Activated CD8-positive, alpha-beta memory T cell treated with anti-CD3 and anti-CD28 coated beads, Interleukin-2, amount 10 ng/mL, durations not matched to agents 7 days and 5 days (primary cell): ENCODE measurements around the gene SNCAIP. TPM values are rescaled to one million over a fixed set of nuclear protein-coding genes. Genes with fewer than 3 reads are reported as not detected.

Experiments used
- ATAC-seq: fragments of 150-1000 bp; cut with Tn5 transposase; one replicate; pipeline ENCODE4 v1.10.0; 2021; ENCODE audit warnings: moderate library complexity
- CTCF ChIA-PET: fragments of 350-600 bp; sonication (Branson Sonifier 250); formaldehyde crosslinking; loops from one replicate; lab custom pipeline; 2021; ENCODE audit warnings: antibody characterized with exemption; lab: Charles Lee
- DNase-seq: peaks from one replicate; pipeline ENCODE4 v3.0.0-alpha.2; 2020
- H3K27ac Mint-ChIP-seq: one replicate; pipeline ENCODE4 v1.8.0; 2021; ENCODE audit warnings: mild to moderate bottlenecking, mixed read lengths
- H3K27me3 Mint-ChIP-seq: one replicate; pipeline ENCODE4 v1.8.0; 2021; ENCODE audit warnings: mixed read lengths
- H3K36me3 Mint-ChIP-seq: one replicate; pipeline ENCODE4 v1.8.0; 2021; ENCODE audit warnings: mild to moderate bottlenecking, mixed read lengths
- H3K4me1 Mint-ChIP-seq: one replicate; pipeline ENCODE4 v1.8.0; 2021; ENCODE audit warnings: mixed read lengths
- H3K4me3 Mint-ChIP-seq: one replicate; pipeline ENCODE4 v1.8.0; 2021; ENCODE audit warnings: mild to moderate bottlenecking, moderate library complexity, mixed read lengths
- H3K9me3 Mint-ChIP-seq: one replicate; pipeline ENCODE4 v1.8.0; 2022; ENCODE audit warnings: low read depth, mixed read lengths
- total RNA-seq, 2 experiments: library from RNA; stranded (reverse); gene quantifications; one replicate each; pipeline ENCODE4 v1.2.3, GENCODE V29; 2021

SNCAIP gene
- not detected for total RNA-seq

GRCh38 chr5:122311961-122312590 is at the start of gene SNCAIP:
TSS of gene SNCAIP (plus strand) at chr5:122312237. CDS start at chr5:122391135, 78,898 bp downstream.
- no peaks in the 10 kb centered on the region for H3K9me3 Mint-ChIP-seq
- no peak for ATAC-seq
- H3K27ac Mint-ChIP-seq, result no peak within 1 kb of the TSS
- peaks cover 5% of the 10 kb centered on the region for H3K4me1 Mint-ChIP-seq
- H3K4me3 Mint-ChIP-seq, result no peak within 1 kb of the TSS
- CTCF ChIA-PET, result no interaction called here
- no peaks in the 10 kb centered on the region for H3K36me3 Mint-ChIP-seq
- DNase-seq, result no peak
- peaks cover 52% of the 10 kb centered on the region for H3K27me3 Mint-ChIP-seq

- Mint-ChIP-seq H3K27me3 (no peaks in the 10 kb centered on the region), H3K36me3 (no peaks in the 10 kb centered on the region), H3K27ac (no peak overlapping the region), H3K4me3 (no peak overlapping the region), H3K4me1 (no peaks in the 10 kb centered on the region), H3K9me3 (no peaks in the 10 kb centered on the region)
- ATAC-seq (no peak), DNase-seq (no peak)
- CTCF ChIA-PET, result no interaction called here
These were observed 48.5 kb upstream of the SNCAIP start for GRCh38 chr5:122263352-122264030.

DNA sequence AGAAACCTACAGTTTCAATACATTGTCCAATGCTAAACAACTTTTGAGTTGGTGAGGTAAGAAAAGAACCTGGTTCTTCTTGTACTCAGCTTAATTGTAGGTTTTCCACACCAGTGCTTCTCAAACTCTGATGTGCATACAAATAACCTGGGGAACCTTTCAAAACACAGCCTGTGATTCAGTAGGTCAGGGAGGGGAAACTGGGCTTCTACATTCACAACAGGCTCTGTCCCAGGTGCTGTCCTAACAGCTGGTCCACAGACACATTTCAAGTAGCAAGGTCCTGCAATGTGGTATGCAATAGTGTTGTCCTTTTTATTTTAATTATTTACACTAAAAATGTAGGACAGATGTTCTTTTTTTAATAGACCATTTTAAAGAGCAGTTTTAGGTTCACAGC is 47.4 kb upstream of the SNCAIP start:
- Mint-ChIP-seq H3K27me3 (no peaks in the 10 kb centered on the region), H3K36me3 (no peaks in the 10 kb centered on the region), H3K9me3 (no peaks in the 10 kb centered on the region), H3K4me3 (no peak overlapping the region), H3K27ac (no peak overlapping the region), H3K4me1 (no peaks in the 10 kb centered on the region)
- no peak for DNase-seq
- ATAC-seq, result no peak
- CTCF ChIA-PET, result no interaction called here

- Mint-ChIP-seq H3K9me3 (peaks cover 2% of the 10 kb centered on the region), H3K4me1 (no peaks in the 10 kb centered on the region), H3K27ac (no peak overlapping the region), H3K4me3 (no peak overlapping the region), H3K36me3 (no peaks in the 10 kb centered on the region), H3K27me3 (no peaks in the 10 kb centered on the region)
- CTCF ChIA-PET, result no interaction called here
- ATAC-seq (no peak), DNase-seq (no peak)
These were observed 44.9 kb upstream of the SNCAIP start for GRCh38 chr5:122267185-122267584.

GRCh38 chr5:122273696-122274095 is 38.3 kb upstream of the SNCAIP start:
- no peaks in the 10 kb centered on the region for H3K36me3 Mint-ChIP-seq
- no peak for DNase-seq
- no peaks in the 10 kb centered on the region for H3K4me1 Mint-ChIP-seq
- H3K27ac Mint-ChIP-seq, result no peak overlapping the region
- no peak overlapping the region for H3K4me3 Mint-ChIP-seq
- H3K9me3 Mint-ChIP-seq, result peaks cover 2% of the 10 kb centered on the region
- no peaks in the 10 kb centered on the region for H3K27me3 Mint-ChIP-seq
- CTCF ChIA-PET, result interaction anchor here (1.7 kb wide), 1 partner anchor 12 kb away, joined by 3 read pairs; no protein-coding TSS in a partner anchor
- no peak for ATAC-seq

DNA sequence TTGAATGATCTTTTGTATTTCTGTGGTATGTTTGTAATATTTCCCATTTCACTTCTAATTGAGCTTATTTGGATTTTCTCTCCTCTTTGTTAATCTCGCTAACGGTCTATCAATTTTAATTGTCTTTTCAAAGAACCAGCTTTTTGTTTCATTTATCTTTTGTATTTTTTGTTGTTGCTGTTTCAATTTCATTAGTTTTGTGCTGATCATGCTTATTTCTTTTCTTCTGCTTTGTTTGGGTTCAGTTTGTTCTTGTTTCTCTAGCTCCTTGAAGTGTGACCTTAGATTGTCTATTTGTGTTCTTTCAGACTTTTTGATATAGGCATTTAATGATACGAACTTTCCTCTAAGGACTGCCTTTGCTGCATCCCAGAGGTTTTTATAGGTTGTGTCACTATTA is 28.4 kb upstream of the SNCAIP start:
- H3K36me3 Mint-ChIP-seq, result no peaks in the 10 kb centered on the region
- H3K4me1 Mint-ChIP-seq, result no peaks in the 10 kb centered on the region
- no peaks in the 10 kb centered on the region for H3K27me3 Mint-ChIP-seq
- no peak for DNase-seq
- H3K4me3 Mint-ChIP-seq, result no peak overlapping the region
- CTCF ChIA-PET, result no interaction called here
- ATAC-seq, result no peak
- H3K9me3 Mint-ChIP-seq, result peaks cover 12% of the 10 kb centered on the region
- H3K27ac Mint-ChIP-seq, result no peak overlapping the region

DNA sequence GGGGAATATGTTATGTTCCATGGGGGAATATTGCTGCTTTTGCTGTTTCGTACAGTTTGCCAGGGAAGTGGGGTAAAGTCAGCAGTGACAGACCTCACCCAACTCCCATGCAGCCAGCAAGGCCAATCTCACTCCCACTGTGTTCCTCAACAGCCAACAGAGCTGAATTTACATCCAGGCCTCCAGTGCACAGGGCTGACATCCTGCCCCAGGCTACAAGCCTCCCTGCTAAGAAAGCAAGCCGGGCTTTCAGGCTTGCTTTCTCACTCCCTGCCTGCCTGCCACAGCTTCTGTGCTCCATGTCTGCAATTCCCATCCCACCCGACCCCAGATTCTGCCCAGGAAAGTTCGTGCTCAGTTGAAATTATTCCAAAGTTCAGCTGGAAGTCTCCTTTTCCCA is 25.5 kb upstream of the SNCAIP start:
- no peak overlapping the region for H3K4me3 Mint-ChIP-seq
- no peak overlapping the region for H3K27ac Mint-ChIP-seq
- H3K36me3 Mint-ChIP-seq, result no peaks in the 10 kb centered on the region
- DNase-seq (no peak), ATAC-seq (no peak)
- H3K9me3 Mint-ChIP-seq, result peaks cover 3% of the 10 kb centered on the region
- H3K4me1 Mint-ChIP-seq, result no peaks in the 10 kb centered on the region
- CTCF ChIA-PET, result no interaction called here
- H3K27me3 Mint-ChIP-seq, result no peaks in the 10 kb centered on the region

DNA sequence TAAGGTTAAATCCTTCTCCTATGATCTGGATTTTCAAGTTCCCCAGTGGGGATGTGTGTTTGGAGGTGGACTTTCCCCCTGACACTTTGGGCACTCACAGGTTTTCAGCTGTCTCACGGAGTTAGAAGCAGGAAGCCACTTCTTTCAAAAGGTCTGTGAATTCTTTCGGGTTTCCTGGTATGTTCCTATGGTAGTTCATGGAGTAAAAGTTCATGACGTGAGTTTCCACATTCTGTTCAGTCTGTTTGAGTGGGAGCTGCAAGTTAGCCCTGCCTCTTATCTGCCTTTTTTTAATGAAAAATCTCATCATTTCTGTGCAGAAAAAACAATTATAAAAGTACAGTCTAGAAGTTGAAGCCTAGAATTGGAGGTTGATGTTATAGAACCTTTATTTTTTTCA is 24.9 kb upstream of the SNCAIP start:
- ATAC-seq (no peak), DNase-seq (no peak)
- H3K4me3 Mint-ChIP-seq, result no peak overlapping the region
- no peaks in the 10 kb centered on the region for H3K27me3 Mint-ChIP-seq
- no peaks in the 10 kb centered on the region for H3K4me1 Mint-ChIP-seq
- no peaks in the 10 kb centered on the region for H3K36me3 Mint-ChIP-seq
- peaks cover 3% of the 10 kb centered on the region for H3K9me3 Mint-ChIP-seq
- H3K27ac Mint-ChIP-seq, result no peak overlapping the region
- CTCF ChIA-PET, result no interaction called here

DNA sequence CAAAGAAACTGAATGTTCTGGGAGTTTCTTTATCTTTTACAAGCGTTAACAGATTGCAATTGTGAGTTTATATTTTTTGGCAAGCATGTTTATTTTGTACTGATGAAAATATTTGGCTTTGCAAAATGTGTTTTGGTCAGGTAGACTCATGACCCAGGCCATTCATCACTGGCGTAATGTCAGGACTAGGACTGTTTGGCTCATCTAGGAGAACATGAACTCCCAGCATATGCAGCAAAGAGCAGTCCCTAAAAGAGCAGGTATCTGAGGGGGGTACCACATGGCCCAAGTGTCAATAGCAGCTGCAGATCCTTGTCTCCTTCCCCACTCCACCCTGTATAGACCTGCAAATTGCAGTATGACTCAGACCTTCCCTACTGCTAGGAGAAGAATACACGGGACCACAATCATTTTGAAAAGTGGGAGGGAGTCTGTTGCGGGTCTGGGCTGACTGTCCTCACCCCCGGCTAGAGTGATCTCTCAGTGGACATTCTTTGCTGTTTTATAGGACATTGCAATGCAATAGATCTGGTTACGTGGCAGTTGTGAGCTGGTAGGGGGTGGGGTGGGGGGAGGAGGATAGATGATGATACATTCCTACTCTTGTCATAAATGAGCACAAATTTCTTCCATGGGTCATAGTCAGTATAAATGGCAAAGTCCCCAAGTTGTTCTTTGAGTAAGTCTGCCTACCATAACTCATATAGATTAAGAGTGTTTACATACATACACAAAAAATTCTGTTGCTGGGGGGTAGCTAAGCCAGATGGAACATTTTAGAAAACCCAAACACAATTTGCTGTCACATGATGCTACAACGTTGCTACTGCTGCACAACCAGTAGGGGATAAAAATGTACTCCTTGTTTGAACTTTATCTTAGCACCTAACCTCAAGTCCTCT is 20.8 kb upstream of the SNCAIP start:
- no peak for ATAC-seq
- H3K27me3 Mint-ChIP-seq, result no peaks in the 10 kb centered on the region
- no peak overlapping the region for H3K4me3 Mint-ChIP-seq
- no peaks in the 10 kb centered on the region for H3K36me3 Mint-ChIP-seq
- CTCF ChIA-PET, result no interaction called here
- H3K27ac Mint-ChIP-seq, result no peak overlapping the region
- DNase-seq, result no peak
- no peaks in the 10 kb centered on the region for H3K9me3 Mint-ChIP-seq
- no peaks in the 10 kb centered on the region for H3K4me1 Mint-ChIP-seq

GRCh38 chr5:122292332-122292731 is 19.7 kb upstream of the SNCAIP start:
- H3K36me3 Mint-ChIP-seq, result no peaks in the 10 kb centered on the region
- H3K27me3 Mint-ChIP-seq, result no peaks in the 10 kb centered on the region
- H3K9me3 Mint-ChIP-seq, result no peaks in the 10 kb centered on the region
- H3K4me3 Mint-ChIP-seq, result no peak overlapping the region
- no peak overlapping the region for H3K27ac Mint-ChIP-seq
- no peak for ATAC-seq
- no peak for DNase-seq
- CTCF ChIA-PET, result no interaction called here
- no peaks in the 10 kb centered on the region for H3K4me1 Mint-ChIP-seq

- CTCF ChIA-PET, result no interaction called here
- Mint-ChIP-seq H3K27ac (no peak overlapping the region), H3K4me3 (no peak overlapping the region), H3K9me3 (no peaks in the 10 kb centered on the region), H3K36me3 (no peaks in the 10 kb centered on the region), H3K27me3 (no peaks in the 10 kb centered on the region), H3K4me1 (no peaks in the 10 kb centered on the region)
- ATAC-seq (no peak), DNase-seq (no peak)
These were observed 16.9 kb upstream of the SNCAIP start for GRCh38 chr5:122295138-122295537.

GRCh38 chr5:122296871-122297270 is 15.2 kb upstream of the SNCAIP start:
- H3K4me1 Mint-ChIP-seq, result no peaks in the 10 kb centered on the region
- ATAC-seq (no peak), DNase-seq (no peak)
- CTCF ChIA-PET, result no interaction called here
- no peaks in the 10 kb centered on the region for H3K27me3 Mint-ChIP-seq
- H3K9me3 Mint-ChIP-seq, result no peaks in the 10 kb centered on the region
- no peaks in the 10 kb centered on the region for H3K36me3 Mint-ChIP-seq
- H3K27ac Mint-ChIP-seq, result no peak overlapping the region
- no peak overlapping the region for H3K4me3 Mint-ChIP-seq

DNA sequence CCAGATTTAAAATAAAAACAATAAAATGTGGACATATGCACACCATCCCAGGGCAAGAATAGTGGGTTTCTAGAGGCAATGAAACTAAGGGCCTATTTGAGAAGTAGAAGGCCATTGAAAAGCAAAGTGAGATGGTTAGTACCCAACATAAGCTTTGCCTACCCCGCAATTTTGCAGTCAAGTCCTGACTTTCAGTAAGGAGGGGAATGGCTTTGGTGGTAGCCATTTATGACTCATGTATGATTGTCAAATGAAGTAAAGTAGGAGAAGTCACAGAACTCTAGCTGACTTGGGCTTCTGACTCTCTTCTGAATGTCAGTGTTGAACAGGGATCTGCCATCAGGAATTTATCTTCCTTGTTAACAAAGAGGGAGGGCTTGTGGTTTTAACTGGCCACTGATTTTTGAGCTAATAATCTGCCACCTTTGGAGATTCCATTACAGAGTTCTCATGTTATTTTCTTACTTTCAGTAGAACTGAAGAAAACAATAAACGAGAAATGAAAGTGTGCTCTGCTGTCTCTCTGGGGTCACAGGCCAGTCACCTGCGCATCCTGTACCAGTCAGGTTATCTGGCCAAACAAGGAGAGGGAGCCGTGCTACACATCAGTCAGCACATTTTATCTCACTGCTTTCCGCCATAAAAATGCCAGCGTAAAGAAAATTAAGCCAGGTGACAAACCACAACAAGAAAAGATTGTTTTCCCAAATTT is 14.3 kb upstream of the SNCAIP start:
- H3K9me3 Mint-ChIP-seq, result no peaks in the 10 kb centered on the region
- H3K27me3 Mint-ChIP-seq, result no peaks in the 10 kb centered on the region
- DNase-seq (no peak), ATAC-seq (no peak)
- CTCF ChIA-PET, result no interaction called here
- no peaks in the 10 kb centered on the region for H3K4me1 Mint-ChIP-seq
- H3K36me3 Mint-ChIP-seq, result no peaks in the 10 kb centered on the region
- H3K4me3 Mint-ChIP-seq, result no peak overlapping the region
- H3K27ac Mint-ChIP-seq, result no peak overlapping the region
